Ecto neural progenitor cell (in vitro differentiated cells): ENCODE data around the gene PGBD5.

Source experiments
- DNase-seq: peaks from one replicate; pipeline ENCODE4 v3.0.0-alpha.2; 2018; ENCODE audit warnings: low spot score

The PGBD5 gene

GRCh38 chr1:230396966-230397365 is 29.2 kb downstream of the PGBD5 start:
- DNase-seq: no peak

GRCh38 chr1:230395932-230396331 is 30.2 kb downstream of the PGBD5 start:
- DNase-seq: no peak

- no peak for DNase-seq
Measured at GRCh38 chr1:230394741-230395140, 31.4 kb downstream of the PGBD5 start.

GRCh38 chr1:230394134-230394533 is 32.0 kb downstream of the PGBD5 start:
- DNase-seq: no peak

GRCh38 chr1:230393722-230394121 is 32.4 kb downstream of the PGBD5 start:
- DNase-seq: no peak

- no peak for DNase-seq
Measured at GRCh38 chr1:230392920-230393521, 33.1 kb downstream of the PGBD5 start.

- DNase-seq: no peak
Measured at GRCh38 chr1:230392536-230392909, 33.6 kb downstream of the PGBD5 start.

- DNase-seq: no peak
Measured at GRCh38 chr1:230391776-230392535, 34.2 kb downstream of the PGBD5 start.

GRCh38 chr1:230390371-230390770 is 35.8 kb downstream of the PGBD5 start:
- no peak for DNase-seq

GRCh38 chr1:230387876-230388275 is 38.3 kb downstream of the PGBD5 start:
- DNase-seq: no peak

GRCh38 chr1:230387296-230387695 is 38.8 kb downstream of the PGBD5 start:
- no peak for DNase-seq

- DNase-seq: no peak
Measured at GRCh38 chr1:230386637-230387262, 39.4 kb downstream of the PGBD5 start.

GRCh38 chr1:230385930-230386329 is 40.2 kb downstream of the PGBD5 start:
- no peak for DNase-seq

GRCh38 chr1:230385158-230385450 is 41.0 kb downstream of the PGBD5 start:
- no peak for DNase-seq

GRCh38 chr1:230384380-230385157 is 41.6 kb downstream of the PGBD5 start:
- no peak for DNase-seq

GRCh38 chr1:230383425-230383824 is 42.7 kb downstream of the PGBD5 start:
- DNase-seq: no peak

GRCh38 chr1:230382001-230382491 is 44.1 kb downstream of the PGBD5 start:
- no peak for DNase-seq

- no peak for DNase-seq
Measured at GRCh38 chr1:230381585-230381984, 44.5 kb downstream of the PGBD5 start.

- DNase-seq: no peak
Measured at GRCh38 chr1:230381049-230381467, 45.1 kb downstream of the PGBD5 start.

GRCh38 chr1:230379928-230380327 is 46.2 kb downstream of the PGBD5 start:
- DNase-seq: no peak

GRCh38 chr1:230379462-230379861 is 46.7 kb downstream of the PGBD5 start:
- no peak for DNase-seq

- no peak for DNase-seq
Measured at GRCh38 chr1:230377851-230378250, 48.3 kb downstream of the PGBD5 start.

GRCh38 chr1:230377324-230377723 is 48.8 kb downstream of the PGBD5 start:
- no peak for DNase-seq
